H9 (cell line): Measurements from ENCODE around the gene ADAMTS17. TPM values are rescaled to one million over a fixed set of nuclear protein-coding genes. Genes with fewer than 3 reads are reported as not detected.
A peak's percentile ranks its signal among the peaks of the same experiment; 100 is the strongest.

ENCODE experiments used
- DNase-seq: peaks from one replicate; pipeline ENCODE4 v3.0.0-alpha.2; 2017
- H2AFZ ChIP-seq: one replicate; pipeline ENCODE4 v1.6.1; 2013; ENCODE audit warnings: mild to moderate bottlenecking, low read length, control low read depth, moderate library complexity
- H2AK5ac ChIP-seq: 2 replicates; pipeline ENCODE4 v1.6.1; 2013; ENCODE audit warnings: low read length, control low read depth, mixed read lengths; ENCODE audit not compliant: insufficient read length
- H2BK120ac ChIP-seq: one replicate; pipeline ENCODE4 v1.6.1; 2013; ENCODE audit warnings: low read depth, mild to moderate bottlenecking, low read length, control low read depth, inconsistent platforms; ENCODE audit not compliant: poor library complexity, severe bottlenecking
- H2BK12ac ChIP-seq: 2 replicates; pipeline ENCODE4 v1.6.1; 2013; ENCODE audit warnings: low read length, control low read depth, mixed read lengths, low read depth; ENCODE audit not compliant: insufficient read length
- H2BK15ac ChIP-seq: 2 replicates; pipeline ENCODE4 v1.6.1; 2013; ENCODE audit warnings: low read depth, low read length, control low read depth
- H2BK20ac ChIP-seq: one replicate; pipeline ENCODE4 v1.6.1; 2013; ENCODE audit warnings: low read depth, mild to moderate bottlenecking, low read length, control low read depth, inconsistent platforms; ENCODE audit not compliant: poor library complexity, severe bottlenecking
- H2BK5ac ChIP-seq: 2 replicates; pipeline ENCODE4 v1.6.1; 2013; ENCODE audit warnings: low read length, control low read depth, mixed read lengths; ENCODE audit not compliant: insufficient read length
- H3K14ac ChIP-seq: 2 replicates; pipeline ENCODE4 v1.6.1; 2013; ENCODE audit warnings: low read length, control low read depth; ENCODE audit not compliant: insufficient read depth
- H3K18ac ChIP-seq: 2 replicates; pipeline ENCODE4 v1.6.1; 2013; ENCODE audit warnings: low read depth, mild to moderate bottlenecking, mixed read lengths, low read length, control low read depth; ENCODE audit not compliant: insufficient read length
- H3K23ac ChIP-seq: 2 replicates; pipeline ENCODE4 v1.6.1; 2013; ENCODE audit warnings: low read length, control low read depth, mixed read lengths, low read depth; ENCODE audit not compliant: insufficient read length
- H3K23me2 ChIP-seq: 2 replicates; pipeline ENCODE4 v1.6.1; 2013; ENCODE audit warnings: low read depth, mild to moderate bottlenecking, mixed read lengths, low read length, control low read depth; ENCODE audit not compliant: insufficient read length, poor library complexity, severe bottlenecking
- H3K27ac ChIP-seq: 2 replicates; pipeline ENCODE4 v1.5.1; 2013; ENCODE audit warnings: low read length, control low read depth, mixed read lengths, low read depth; ENCODE audit not compliant: insufficient read length
- H3K27me3 ChIP-seq: 2 replicates; pipeline ENCODE4 v1.6.1; 2013; ENCODE audit warnings: low read length, control low read depth, inconsistent platforms; ENCODE audit not compliant: insufficient read depth
- H3K4ac ChIP-seq: 2 replicates; pipeline ENCODE4 v1.6.1; 2013; ENCODE audit warnings: low read depth, mild to moderate bottlenecking, control low read depth, inconsistent platforms, low read length, moderate library complexity
- H3K4me1 ChIP-seq: 2 replicates; pipeline ENCODE4 v1.6.1; 2013; ENCODE audit warnings: low read length, control low read depth, inconsistent platforms; ENCODE audit not compliant: insufficient read depth
- H3K4me2 ChIP-seq: 2 replicates; pipeline ENCODE4 v1.6.1; 2013; ENCODE audit warnings: low read length, control low read depth, mixed read lengths; ENCODE audit not compliant: insufficient read length, insufficient read depth
- H3K56ac ChIP-seq: 2 replicates; pipeline ENCODE4 v1.6.1; 2013; ENCODE audit warnings: low read depth, mild to moderate bottlenecking, mixed read lengths, low read length, control low read depth; ENCODE audit not compliant: insufficient read length
- H3K79me1 ChIP-seq: 2 replicates; pipeline ENCODE4 v1.6.1; 2013; ENCODE audit warnings: low read depth, mild to moderate bottlenecking, moderate library complexity, low read length, control low read depth, inconsistent platforms; ENCODE audit not compliant: insufficient read depth, poor library complexity, severe bottlenecking
- H3K79me2 ChIP-seq: 2 replicates; pipeline ENCODE4 v1.6.1; 2013; ENCODE audit warnings: low read length, control low read depth, inconsistent platforms; ENCODE audit not compliant: insufficient read depth
- H3K9ac ChIP-seq: 2 replicates; pipeline ENCODE4 v1.6.1; 2013; ENCODE audit warnings: low read length, control low read depth, mixed read lengths; ENCODE audit not compliant: insufficient read length; ENCODE audit errors: extremely low read depth
- H3K9me3 ChIP-seq: one replicate; pipeline ENCODE4 v1.6.1; 2013; ENCODE audit warnings: low read depth, low read length, inconsistent platforms; ENCODE audit not compliant: control insufficient read depth
- H3T11ph ChIP-seq: one replicate; pipeline ENCODE4 v1.6.1; 2013; ENCODE audit warnings: mild to moderate bottlenecking, low read length, control low read depth, inconsistent platforms
- H4K20me1 ChIP-seq: one replicate; pipeline ENCODE4 v1.6.1; 2013; ENCODE audit not compliant: control insufficient read depth, insufficient read length, insufficient read depth
- H4K5ac ChIP-seq: 2 replicates; pipeline ENCODE4 v1.6.1; 2013; ENCODE audit warnings: low read depth, mild to moderate bottlenecking, mixed read lengths, low read length, control low read depth; ENCODE audit not compliant: insufficient read length
- H4K8ac ChIP-seq: replicated peaks from 2 replicates; pipeline ENCODE4 v1.6.1; 2013; ENCODE audit warnings: low read length, control low read depth, mixed read lengths, low read depth; ENCODE audit not compliant: insufficient read length
- H4K91ac ChIP-seq: 2 replicates; pipeline ENCODE4 v1.6.1; 2013; ENCODE audit warnings: low read depth, mild to moderate bottlenecking, moderate library complexity, mixed read lengths, low read length, control low read depth; ENCODE audit not compliant: insufficient read length
- H3K27ac Mint-ChIP-seq, 3 experiments: 2 replicates in 2 of 3; 3 replicates in 1 of 3; pipeline ENCODE4 v1.8.0; 2020 to 2021; ENCODE audit warnings: mixed read lengths in 3 of 3, mild to moderate bottlenecking in 1 of 3, moderate library complexity in 1 of 3
- H3K27me3 Mint-ChIP-seq: 2 replicates; pipeline ENCODE4 v1.8.0; 2021; ENCODE audit warnings: low read depth, mild to moderate bottlenecking, moderate library complexity, mixed read lengths
- H3K36me3 Mint-ChIP-seq, 3 experiments: 2 replicates in 2 of 3; 3 replicates in 1 of 3; pipeline ENCODE4 v1.8.0; 2020 to 2021; ENCODE audit warnings: low read depth in 3 of 3, mixed read lengths in 3 of 3; ENCODE audit not compliant: insufficient read depth in 1 of 3
- H3K4me1 Mint-ChIP-seq, 2 experiments: 2 replicates each; pipeline ENCODE4 v1.8.0; 2020; ENCODE audit warnings: mixed read lengths in 2 of 2
- H3K4me3 Mint-ChIP-seq, 2 experiments: 2 replicates in 1 of 2; 3 replicates in 1 of 2; pipeline ENCODE4 v1.8.0; 2020 to 2021; ENCODE audit warnings: mild to moderate bottlenecking in 2 of 2, mixed read lengths in 2 of 2, moderate library complexity in 1 of 2
- H3K9me3 Mint-ChIP-seq, 2 experiments: 2 replicates in 1 of 2; 3 replicates in 1 of 2; pipeline ENCODE4 v1.8.0; 2020; ENCODE audit warnings: mild to moderate bottlenecking in 2 of 2, mixed read lengths in 2 of 2, moderate library complexity in 1 of 2
- WGBS: extraction: QIAGEN DNeasy Blood & Tissue Kit; methylation state at CpG from one replicate; pipeline ENCODE4 v1.1.7; 2013; ENCODE audit warnings: missing lambda C conversion rate, low lambda C conversion rate, mixed read lengths; ENCODE audit not compliant: insufficient read length; ENCODE audit errors: extremely low coverage; 5-methylcytosine and 5-hydroxymethylcytosine counted together
- total RNA-seq: library from RNA; stranded (reverse); gene quantifications from 2 replicates; pipeline ENCODE4 v1.2.1, GENCODE V29; 2021
- TF ChIP-seq, protein P1 (sequence below): fragments of 200-600 bp; sonication (generic); conservative IDR thresholded peaks from 3 replicates; pipeline ENCODE4 v1.8.0; 2021; ENCODE audit warnings: antibody characterized with exemption, mild to moderate bottlenecking

Gene ADAMTS17
- total RNA-seq, 1 experiment from 2014 or later = 2.9 TPM

DNA sequence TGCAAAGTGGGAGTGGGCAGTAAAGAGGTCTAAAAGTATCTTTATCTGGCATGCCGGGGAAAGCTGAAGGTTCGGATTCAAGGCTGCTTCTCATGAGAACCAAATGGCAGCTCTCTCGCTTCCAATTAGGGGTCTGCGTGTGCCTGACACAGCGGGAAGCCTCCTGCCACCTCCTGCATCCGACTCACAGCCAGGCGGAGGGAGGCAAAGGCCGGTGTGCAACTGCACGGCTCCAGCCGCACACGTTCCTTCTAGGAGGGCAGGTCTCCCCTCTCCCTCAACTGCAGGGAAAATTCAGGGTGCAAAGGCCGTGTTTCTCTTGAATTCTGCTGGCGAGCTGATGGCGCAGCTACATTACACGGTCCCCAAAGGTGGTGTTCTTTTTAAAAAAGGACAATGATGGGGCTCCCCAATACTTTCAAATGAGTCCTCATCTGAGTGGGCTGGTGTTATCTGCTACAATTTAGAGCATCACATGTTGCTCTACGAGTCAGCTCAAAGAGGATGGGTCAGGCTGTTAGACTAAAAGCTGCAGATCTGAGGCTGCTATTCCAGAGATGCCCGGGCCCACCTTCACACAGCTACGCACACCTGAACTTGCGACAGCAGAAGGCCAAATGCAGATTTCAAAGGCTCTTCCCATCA, 226.6 kb downstream of the ADAMTS17 start:
- Mint-ChIP-seq H3K4me1 (peaks cover 10 to 13% of the 10 kb centered on the region in 2 experiments), H3K27ac (peak overlapping the region in 1 of 3 experiments; percentile 55; a peak in 2 of 7 replicates), H3K4me3 (no peak overlapping the region), H3K27me3 (peaks cover 4% of the 10 kb centered on the region), H3K36me3 (peaks cover 0 to 4% (median 3%) of the 10 kb centered on the region in 3 experiments; a peak in 2 of 7 replicates), H3K9me3 (peaks cover 2 to 6% of the 10 kb centered on the region in 2 experiments; a peak in 4 of 5 replicates)
- no peak overlapping the region for H4K8ac ChIP-seq
- H3K18ac ChIP-seq = no peak overlapping the region
- H4K20me1 ChIP-seq = no peaks in the 10 kb centered on the region
- H3K27ac ChIP-seq = no peak overlapping the region
- H3K4ac ChIP-seq = no peak overlapping the region
- no peak overlapping the region for H2BK120ac ChIP-seq
- no peaks in the 10 kb centered on the region for H3K27me3 ChIP-seq
- H3K79me2 ChIP-seq = no peaks in the 10 kb centered on the region
- WGBS = no CpG with 5 or more reads among the region's 19 CpGs
- no peak overlapping the region for H2BK15ac ChIP-seq
- H3T11ph ChIP-seq = no peak overlapping the region
- no peak overlapping the region for H3K23ac ChIP-seq
- no peak overlapping the region for H4K5ac ChIP-seq
- no peak overlapping the region for H3K9ac ChIP-seq
- no peaks in the 10 kb centered on the region for H3K23me2 ChIP-seq
- TF ChIP-seq, protein P1, sequence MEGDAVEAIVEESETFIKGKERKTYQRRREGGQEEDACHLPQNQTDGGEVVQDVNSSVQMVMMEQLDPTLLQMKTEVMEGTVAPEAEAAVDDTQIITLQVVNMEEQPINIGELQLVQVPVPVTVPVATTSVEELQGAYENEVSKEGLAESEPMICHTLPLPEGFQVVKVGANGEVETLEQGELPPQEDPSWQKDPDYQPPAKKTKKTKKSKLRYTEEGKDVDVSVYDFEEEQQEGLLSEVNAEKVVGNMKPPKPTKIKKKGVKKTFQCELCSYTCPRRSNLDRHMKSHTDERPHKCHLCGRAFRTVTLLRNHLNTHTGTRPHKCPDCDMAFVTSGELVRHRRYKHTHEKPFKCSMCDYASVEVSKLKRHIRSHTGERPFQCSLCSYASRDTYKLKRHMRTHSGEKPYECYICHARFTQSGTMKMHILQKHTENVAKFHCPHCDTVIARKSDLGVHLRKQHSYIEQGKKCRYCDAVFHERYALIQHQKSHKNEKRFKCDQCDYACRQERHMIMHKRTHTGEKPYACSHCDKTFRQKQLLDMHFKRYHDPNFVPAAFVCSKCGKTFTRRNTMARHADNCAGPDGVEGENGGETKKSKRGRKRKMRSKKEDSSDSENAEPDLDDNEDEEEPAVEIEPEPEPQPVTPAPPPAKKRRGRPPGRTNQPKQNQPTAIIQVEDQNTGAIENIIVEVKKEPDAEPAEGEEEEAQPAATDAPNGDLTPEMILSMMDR = no peak
- no peak overlapping the region for H2AK5ac ChIP-seq
- no peak overlapping the region for H2AFZ ChIP-seq
- H2BK5ac ChIP-seq = no peak overlapping the region
- H3K56ac ChIP-seq = no peak overlapping the region
- H3K4me1 ChIP-seq = no peaks in the 10 kb centered on the region
- DNase-seq = no peak
- H3K4me2 ChIP-seq = no peak overlapping the region
- H4K91ac ChIP-seq = no peak overlapping the region
- no peaks in the 10 kb centered on the region for H3K9me3 ChIP-seq
- no peak overlapping the region for H3K14ac ChIP-seq
- no peaks in the 10 kb centered on the region for H3K79me1 ChIP-seq
- no peak overlapping the region for H2BK20ac ChIP-seq
- H2BK12ac ChIP-seq = no peak overlapping the region
